ENCODE measurements around the gene BTBD3. TPM values are rescaled to one million over a fixed set of nuclear protein-coding genes. Genes with fewer than 3 reads are reported as not detected.

BTBD3 gene
- total and polyA plus RNA-seq, 7 donors = 14.6 to 47.6 (median 26.8) TPM

- no peaks in the 10 kb centered on the region for H3K9me3 ChIP-seq
- no peak overlapping the region for H3K4me3 ChIP-seq
- no peaks in the 10 kb centered on the region for H3K27me3 ChIP-seq
- H3K27ac ChIP-seq = no peak overlapping the region
- DNase-seq = no peak
- intact Hi-C loops (cut with DNase I) = no loop called here
- TF ChIP-seq POLR2A (IDR thresholded peaks at IDR 0.05) (no peak), POLR2AphosphoS5 (IDR thresholded peaks at IDR 0.05) (no peak), CTCF (IDR thresholded peaks at IDR 0.05) (no peak)
- H3K36me3 ChIP-seq = no peaks in the 10 kb centered on the region
- no peaks in the 10 kb centered on the region for H3K4me1 ChIP-seq
- 32 to 72% methylated on average over 4 of the region's 4 CpGs for WGBS, 2 donors
These were observed 24.0 kb downstream of the BTBD3 start for GRCh38 chr20:11941593-11942246.

DNA sequence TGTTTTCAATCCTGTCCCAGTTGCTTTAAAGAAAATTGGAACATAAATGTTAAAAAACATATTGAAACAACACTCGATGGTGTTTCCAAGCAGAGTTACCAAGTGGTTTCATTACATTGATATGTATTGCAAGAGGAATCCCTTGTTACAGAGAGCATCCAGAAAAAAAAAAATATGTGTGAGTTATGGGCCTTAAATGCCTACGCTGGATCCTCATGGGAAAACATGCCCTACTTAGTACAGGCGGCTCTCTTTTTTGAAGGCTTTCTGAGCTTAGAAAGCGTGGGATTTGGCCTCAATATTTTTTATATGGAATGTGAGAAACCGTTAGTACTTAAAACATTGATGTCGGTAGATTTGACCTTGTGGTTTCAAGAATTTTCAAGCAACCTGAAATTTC lies 26.1 kb downstream of the BTBD3 start:
- 94 to 96% methylated on average over 6 of the region's 6 CpGs for whole genome bisulfite sequencing, 2 donors
- Histone ChIP-seq H3K4me1 (no peaks in the 10 kb centered on the region), H3K36me3 (no peaks in the 10 kb centered on the region), H3K9me3 (no peaks in the 10 kb centered on the region), H3K27ac (no peak overlapping the region), H3K4me3 (no peak overlapping the region), H3K27me3 (no peaks in the 10 kb centered on the region)
- no peak for TF ChIP-seq CTCF (IDR thresholded peaks at IDR 0.05)
- no peak for TF ChIP-seq POLR2A (IDR thresholded peaks at IDR 0.05)
- TF ChIP-seq POLR2AphosphoS5 (IDR thresholded peaks at IDR 0.05) = no peak
- no peak for TF ChIP-seq EP300 (IDR thresholded peaks at IDR 0.05)
- intact Hi-C loops (cut with DNase I) = no loop called here
- no peak for DNase-seq

DNA sequence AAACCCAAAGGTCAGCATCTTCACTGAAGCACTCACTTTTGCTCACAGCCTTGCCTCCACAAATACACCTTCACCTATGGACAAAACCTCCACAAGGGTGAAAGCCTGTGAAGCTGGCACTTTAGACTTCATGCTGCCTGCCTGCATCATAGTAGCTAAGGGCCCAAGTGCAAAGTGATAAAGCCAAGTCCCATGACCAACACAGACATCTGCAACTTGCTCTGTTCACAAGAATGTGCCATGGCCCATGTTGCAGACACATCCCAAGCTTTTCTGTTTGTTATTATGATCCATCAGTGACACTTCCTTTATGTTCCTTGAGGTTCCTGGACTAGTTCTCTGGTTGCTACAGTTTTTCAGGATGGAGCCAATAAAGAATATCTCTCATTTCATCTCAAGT lies 31.1 kb downstream of the BTBD3 start:
- no peak overlapping the region for H3K4me3 ChIP-seq
- H3K27me3 ChIP-seq = no peaks in the 10 kb centered on the region
- H3K4me1 ChIP-seq = no peaks in the 10 kb centered on the region
- H3K27ac ChIP-seq = no peak overlapping the region
- TF ChIP-seq POLR2A (IDR thresholded peaks at IDR 0.05) (no peak), EP300 (IDR thresholded peaks at IDR 0.05) (no peak), POLR2AphosphoS5 (IDR thresholded peaks at IDR 0.05) (no peak), CTCF (IDR thresholded peaks at IDR 0.05) (no peak)
- H3K9me3 ChIP-seq = no peaks in the 10 kb centered on the region
- no peaks in the 10 kb centered on the region for H3K36me3 ChIP-seq
- intact Hi-C loops (cut with DNase I) = no loop called here
- no peak for DNase-seq

- Histone ChIP-seq H3K36me3 (no peaks in the 10 kb centered on the region), H3K4me1 (no peaks in the 10 kb centered on the region), H3K4me3 (no peak overlapping the region), H3K27ac (no peak overlapping the region), H3K27me3 (no peaks in the 10 kb centered on the region), H3K9me3 (no peaks in the 10 kb centered on the region)
- intact Hi-C loops (cut with DNase I) = no loop called here
- no peak for TF ChIP-seq EP300 (IDR thresholded peaks at IDR 0.05)
- no peak for TF ChIP-seq POLR2A (IDR thresholded peaks at IDR 0.05)
- TF ChIP-seq POLR2AphosphoS5 (IDR thresholded peaks at IDR 0.05) = no peak
- no peak for TF ChIP-seq CTCF (IDR thresholded peaks at IDR 0.05)
- 22 to 65% methylated on average over 3 of the region's 3 CpGs for WGBS, 2 donors
- DNase-seq = no peak
These were observed 32.0 kb downstream of the BTBD3 start for GRCh38 chr20:11949711-11950110.

GRCh38 chr20:11951696-11952095 lies 34.0 kb downstream of the BTBD3 start:
- no peaks in the 10 kb centered on the region for H3K9me3 ChIP-seq
- intact Hi-C loops (cut with DNase I) = no loop called here
- no peak overlapping the region for H3K4me3 ChIP-seq
- 77 to 88% methylated on average over 3 of the region's 3 CpGs for WGBS, 2 donors
- H3K27ac ChIP-seq = no peak overlapping the region
- DNase-seq = no peak
- no peaks in the 10 kb centered on the region for H3K4me1 ChIP-seq
- TF ChIP-seq EP300 (IDR thresholded peaks at IDR 0.05) = no peak
- no peak for TF ChIP-seq POLR2AphosphoS5 (IDR thresholded peaks at IDR 0.05)
- no peak for TF ChIP-seq POLR2A (IDR thresholded peaks at IDR 0.05)
- no peak for TF ChIP-seq CTCF (IDR thresholded peaks at IDR 0.05)
- no peaks in the 10 kb centered on the region for H3K36me3 ChIP-seq
- no peaks in the 10 kb centered on the region for H3K27me3 ChIP-seq
